Aorta (tissue), 5 donors: ENCODE measurements around the gene WNT6. TPM values are rescaled to one million over a fixed set of nuclear protein-coding genes. Genes with fewer than 3 reads are reported as not detected.

ENCODE experiments used
- ATAC-seq: fragments of 200-7000 bp; cut with Tn5 transposase; one replicate; pipeline ENCODE4 v1.9.1; 2022; ENCODE audit warnings: moderate library complexity; ENCODE audit not compliant: low FRiP score
- DNase-seq, 2 donors: peaks; one replicate each; pipeline ENCODE4 v3.0.0-alpha.2; 2020
- H3K27ac ChIP-seq, 2 donors: one replicate each; pipeline ENCODE4 v1.5.1; 2013; ENCODE audit warnings: low read length in 2 of 2, mild to moderate bottlenecking in 2 of 2, moderate library complexity in 2 of 2, control low read depth in 1 of 2, inconsistent platforms in 1 of 2, low read depth in 1 of 2
- H3K27me3 ChIP-seq, 2 donors: one replicate each; pipeline ENCODE4 v1.6.1; 2013; ENCODE audit warnings: control low read depth in 1 of 2, low read length in 1 of 2, mild to moderate bottlenecking in 1 of 2, moderate library complexity in 1 of 2; ENCODE audit not compliant: insufficient read depth in 2 of 2, control insufficient read depth in 1 of 2
- H3K36me3 ChIP-seq, 2 donors: one replicate each; pipeline ENCODE4 v1.6.1; 2013; ENCODE audit warnings: control low read depth in 1 of 2, low read length in 1 of 2, mild to moderate bottlenecking in 1 of 2; ENCODE audit not compliant: insufficient read depth in 2 of 2, control insufficient read depth in 1 of 2
- H3K4me1 ChIP-seq, 2 donors: one replicate each; pipeline ENCODE4 v1.6.1; 2013; ENCODE audit warnings: low read length in 2 of 2, control low read depth in 1 of 2, mild to moderate bottlenecking in 1 of 2, moderate library complexity in 1 of 2; ENCODE audit not compliant: insufficient read depth in 2 of 2, control insufficient read depth in 1 of 2
- H3K4me3 ChIP-seq, 2 donors: one replicate each; pipeline ENCODE4 v1.5.1; 2013; ENCODE audit warnings: low read length in 2 of 2, control low read depth in 1 of 2, mild to moderate bottlenecking in 1 of 2
- H3K9me3 ChIP-seq: one replicate; pipeline ENCODE4 v1.6.1; 2013; ENCODE audit warnings: mild to moderate bottlenecking, low read length; ENCODE audit not compliant: control insufficient read depth
- WGBS, 2 donors: extraction: QIAGEN DNeasy Blood & Tissue Kit; methylation state at CpG; one replicate each; pipeline ENCODE4 v1.1.7; 2013; 5-methylcytosine and 5-hydroxymethylcytosine counted together
- intact Hi-C, 2 donors: fragments of 100-400 bp; cut with DNase I; formaldehyde crosslinking; loops; one replicate each; pipeline versions ENCODE4 v1.14.2 to v1.15.0; 2022
- polyA plus RNA-seq, 2 donors: library from polyadenylated mRNA; stranded (reverse); fragments of 200-250 nt; gene quantifications; one replicate each; pipeline ENCODE4 v1.2.3, GENCODE V29; 2013
- total RNA-seq, 2 donors: library from RNA; stranded (reverse); fragmentation: NEBNext Ultra II Directional; extraction: Animal tissue kit (Norgen Biotek cat#: 25700); gene quantifications; one replicate each; pipeline ENCODE4 v1.2.1, GENCODE V29; 2021
- donor health status: healthy with polysubstance abuse.
- donor health status: Bipolar disorder and iron deficiency.
- donor health status: DM: no; HTN: no; CAD: no.
- donor health status: DM: no; HTN: no; CAD: no.
- donor health status: DM: yes; HTN: yes; CAD: no.

WNT6 gene
- total and polyA plus RNA-seq, 4 donors = 0.88 to 2.1 TPM; not detected in 2

DNA sequence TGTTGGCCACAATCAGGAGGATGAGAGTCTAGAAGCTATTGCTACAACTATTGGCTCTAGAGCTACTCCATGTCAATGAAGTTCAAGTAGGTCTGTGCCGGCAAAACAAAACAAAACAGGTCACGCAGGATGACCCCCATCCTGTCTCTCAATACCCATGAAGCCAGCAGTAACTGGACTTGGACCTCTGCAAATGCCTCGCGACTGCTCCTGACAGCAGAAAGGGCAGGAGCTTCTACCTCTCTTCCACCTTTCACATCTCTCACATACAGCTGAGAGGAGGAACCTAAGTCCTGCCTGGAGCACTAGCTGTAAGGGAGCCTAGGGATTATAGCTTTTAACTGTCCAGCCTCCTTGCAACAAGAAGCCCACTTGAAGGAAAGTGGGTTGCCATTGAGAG is 44.0 kb upstream of the WNT6 start:
- H3K4me1 ChIP-seq = no peaks in the 10 kb centered on the region
- H3K27ac ChIP-seq = no peak overlapping the region
- no peak overlapping the region for H3K4me3 ChIP-seq
- intact Hi-C loops = no loop called here
- DNase-seq = no peak
- H3K36me3 ChIP-seq = peaks cover 0 to 18% of the 10 kb centered on the region in 2 donors
- no peaks in the 10 kb centered on the region for H3K9me3 ChIP-seq
- no peaks in the 10 kb centered on the region for H3K27me3 ChIP-seq
- WGBS, 2 donors = 83 to 91% methylated on average over 4 of the region's 4 CpGs
- ATAC-seq = no peak

DNA sequence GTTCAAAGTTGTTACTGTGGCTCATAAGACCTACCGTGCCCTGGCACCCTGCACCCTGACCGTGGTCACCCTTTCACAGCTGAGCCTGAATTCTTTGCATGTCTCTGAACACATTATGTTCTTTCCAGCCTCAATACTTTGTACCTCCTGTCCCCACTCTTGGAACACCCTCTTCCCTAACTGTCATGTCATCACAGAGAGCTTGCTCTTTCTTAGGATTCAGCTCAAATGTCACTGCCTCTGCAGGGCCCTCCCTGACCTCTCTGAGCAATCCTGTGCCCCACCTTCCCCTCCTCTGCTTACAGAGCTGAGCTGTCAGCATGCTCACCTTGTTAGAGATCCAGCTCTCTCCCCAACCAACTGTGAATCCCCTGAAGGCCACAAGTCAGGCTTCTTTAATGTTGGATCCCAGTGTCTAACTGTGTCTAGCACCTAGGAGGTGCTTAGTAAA is 43.0 kb upstream of the WNT6 start:
- intact Hi-C loops = no loop called here
- Histone ChIP-seq H3K36me3 (peaks cover 0 to 18% of the 10 kb centered on the region in 2 donors), H3K27me3 (no peaks in the 10 kb centered on the region), H3K4me1 (no peaks in the 10 kb centered on the region), H3K9me3 (no peaks in the 10 kb centered on the region), H3K4me3 (no peak overlapping the region), H3K27ac (no peak overlapping the region)
- no peak for DNase-seq
- 85 to 90% methylated on average over 2 of the region's 2 CpGs for WGBS, 2 donors
- no peak for ATAC-seq

DNA sequence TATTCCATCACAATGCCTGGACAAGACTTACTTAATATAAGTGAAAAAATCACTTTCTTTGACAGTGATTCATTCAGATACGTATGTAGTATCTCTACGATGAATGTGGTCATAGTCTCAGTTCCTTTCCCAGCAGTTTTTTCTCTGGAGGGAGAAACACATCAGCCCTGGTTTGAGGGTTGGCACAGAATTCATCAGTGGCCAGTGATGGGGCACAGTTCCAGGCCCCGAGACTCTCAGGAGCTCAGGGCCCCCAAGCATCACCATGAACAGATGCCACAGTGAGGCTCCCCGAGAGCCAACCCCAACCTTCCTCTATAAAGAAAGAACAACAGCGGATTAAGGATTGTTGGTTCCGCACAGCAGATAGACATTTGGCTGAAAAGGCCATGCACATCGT is 40.5 kb upstream of the WNT6 start:
- Histone ChIP-seq H3K9me3 (no peaks in the 10 kb centered on the region), H3K4me1 (no peaks in the 10 kb centered on the region), H3K27me3 (no peaks in the 10 kb centered on the region), H3K36me3 (peaks cover 0 to 9% of the 10 kb centered on the region in 2 donors), H3K4me3 (no peak overlapping the region), H3K27ac (no peak overlapping the region)
- no peak for DNase-seq
- ATAC-seq = no peak
- intact Hi-C loops = no loop called here
- 90 to 91% methylated on average over 7 of the region's 7 CpGs for WGBS, 2 donors

DNA sequence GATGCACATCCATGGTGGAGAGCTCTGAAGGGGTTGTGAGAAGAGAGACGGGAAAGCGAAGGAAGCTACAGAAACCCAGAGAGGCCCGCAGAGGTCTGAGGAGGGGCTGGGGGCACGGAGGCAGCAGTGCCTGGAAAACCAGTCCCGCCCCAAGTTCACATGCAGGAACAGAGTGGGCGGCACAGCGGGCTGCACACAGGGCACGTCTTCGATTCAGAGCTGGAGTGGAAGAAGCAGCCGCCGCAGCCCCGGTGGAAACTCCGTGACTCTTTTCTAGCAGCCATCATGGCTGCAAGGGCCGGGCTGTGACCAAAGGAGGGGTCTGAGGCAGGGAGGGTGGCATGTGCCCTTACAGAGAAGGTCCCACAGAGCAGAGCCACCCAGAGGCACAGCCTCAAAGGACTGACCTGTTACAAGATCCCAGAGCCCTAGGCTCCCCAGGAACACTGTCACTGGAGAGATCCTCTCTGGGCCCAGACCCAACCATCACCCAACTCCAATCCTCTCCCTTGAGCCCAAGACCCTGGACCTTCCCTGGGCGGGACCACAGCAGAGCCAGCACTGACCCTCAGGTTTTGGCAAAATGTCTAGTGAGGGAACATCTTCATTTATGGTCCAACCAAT is 38.7 kb upstream of the WNT6 start:
- Histone ChIP-seq H3K36me3 (peaks cover 0 to 4% of the 10 kb centered on the region in 2 donors), H3K4me1 (no peaks in the 10 kb centered on the region), H3K27ac (no peak overlapping the region), H3K4me3 (no peak overlapping the region), H3K27me3 (no peaks in the 10 kb centered on the region), H3K9me3 (no peaks in the 10 kb centered on the region)
- intact Hi-C loops = no loop called here
- DNase-seq = no peak
- ATAC-seq = peak; percentile 9
- 97 to 98% methylated on average over 15 of the region's 15 CpGs for WGBS, 2 donors

DNA sequence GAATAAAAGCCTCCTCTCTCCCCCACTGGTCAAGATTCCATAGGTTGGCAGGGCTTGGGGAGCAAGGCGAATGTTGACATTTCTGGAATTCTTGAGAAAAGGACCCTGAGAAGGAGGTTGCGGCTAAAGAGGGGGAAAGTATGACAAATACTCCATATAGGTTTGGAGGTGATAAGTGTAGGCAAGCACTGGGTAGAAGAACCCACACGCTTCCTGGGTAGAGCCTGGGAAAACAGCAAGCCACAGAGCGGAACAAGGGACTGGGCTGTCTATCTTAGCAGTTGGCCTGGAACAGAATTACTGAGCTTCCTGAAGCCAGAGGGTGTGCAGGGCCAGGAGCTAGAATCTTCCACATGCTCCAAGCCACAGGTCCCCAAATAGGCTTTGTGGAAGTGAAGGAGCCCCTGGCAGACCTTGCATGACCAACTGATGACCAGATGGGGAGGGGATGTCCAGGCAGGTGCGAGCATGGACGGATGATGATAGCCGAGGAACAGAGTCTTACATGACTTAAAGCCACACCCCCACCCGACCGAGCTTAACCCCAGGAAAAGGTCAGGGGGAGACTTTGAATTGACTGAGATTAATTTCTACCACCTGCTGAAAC is 37.9 kb upstream of the WNT6 start:
- H3K4me3 ChIP-seq = no peak overlapping the region
- no peaks in the 10 kb centered on the region for H3K9me3 ChIP-seq
- H3K27ac ChIP-seq = no peak overlapping the region
- ATAC-seq (no peak), DNase-seq (no peak)
- H3K27me3 ChIP-seq = no peaks in the 10 kb centered on the region
- 80 to 82% methylated on average over 9 of the region's 9 CpGs for WGBS, 2 donors
- intact Hi-C loops = no loop called here
- H3K36me3 ChIP-seq = peaks cover 0 to 2% of the 10 kb centered on the region in 2 donors
- no peaks in the 10 kb centered on the region for H3K4me1 ChIP-seq

DNA sequence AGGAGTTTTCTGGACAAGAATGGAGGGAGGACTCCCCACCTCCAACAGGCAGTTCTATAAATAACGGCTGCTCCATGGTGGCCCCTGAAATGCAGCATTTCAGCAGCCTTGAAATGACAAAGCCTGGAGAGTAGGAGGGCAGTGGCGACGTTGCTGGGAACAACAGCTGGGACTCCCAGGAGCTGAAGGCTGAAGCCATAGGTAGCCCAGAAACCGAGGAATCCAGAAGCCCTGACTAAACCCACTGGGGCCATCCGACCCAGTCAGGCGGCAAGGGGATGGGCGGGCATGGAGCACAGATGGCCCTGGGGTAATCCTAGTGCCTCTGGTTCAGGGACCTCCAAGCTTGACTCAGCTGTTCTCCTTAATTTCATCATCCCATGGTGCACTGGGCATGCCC is 37.0 kb upstream of the WNT6 start:
- intact Hi-C loops = no loop called here
- Histone ChIP-seq H3K4me1 (no peaks in the 10 kb centered on the region), H3K9me3 (no peaks in the 10 kb centered on the region), H3K27me3 (no peaks in the 10 kb centered on the region), H3K4me3 (no peak overlapping the region), H3K27ac (no peak overlapping the region), H3K36me3 (peaks cover 0 to 1% of the 10 kb centered on the region in 2 donors)
- no peak for ATAC-seq
- no peak for DNase-seq
- WGBS, 2 donors = 67 to 70% methylated on average over 7 of the region's 7 CpGs

DNA sequence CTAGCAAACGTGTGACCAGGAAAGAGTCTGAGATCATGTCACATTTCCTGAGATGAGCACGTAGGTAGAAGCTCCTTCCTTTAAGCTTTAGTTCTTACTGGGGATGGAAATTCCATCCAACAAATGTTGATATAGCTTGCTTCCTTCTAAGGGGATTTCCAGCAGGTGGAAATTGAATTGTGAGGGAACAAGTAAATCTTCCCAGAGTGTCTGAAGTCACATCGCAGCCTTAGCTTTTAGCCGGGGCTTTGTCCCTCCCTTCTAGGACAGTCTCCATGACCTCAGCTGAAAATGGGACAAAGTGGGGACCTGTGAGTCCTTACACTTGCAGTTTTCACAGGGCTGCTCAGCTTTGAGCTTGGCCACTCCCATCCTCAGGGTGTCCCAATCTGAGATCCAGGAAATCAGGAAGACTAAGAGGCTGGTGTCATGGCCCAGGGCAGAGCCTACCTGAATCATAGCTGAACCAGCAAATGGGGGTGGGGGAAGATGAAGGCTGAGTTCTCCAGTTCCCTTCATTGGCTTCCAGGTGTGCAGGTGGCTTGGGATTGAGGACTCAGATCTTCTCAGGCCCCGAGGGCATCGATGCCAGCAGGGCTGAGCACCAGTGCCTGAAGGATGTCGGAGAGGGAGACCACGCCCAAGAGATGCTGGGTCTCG is 36.3 kb upstream of the WNT6 start:
- intact Hi-C loops = no loop called here

DNA sequence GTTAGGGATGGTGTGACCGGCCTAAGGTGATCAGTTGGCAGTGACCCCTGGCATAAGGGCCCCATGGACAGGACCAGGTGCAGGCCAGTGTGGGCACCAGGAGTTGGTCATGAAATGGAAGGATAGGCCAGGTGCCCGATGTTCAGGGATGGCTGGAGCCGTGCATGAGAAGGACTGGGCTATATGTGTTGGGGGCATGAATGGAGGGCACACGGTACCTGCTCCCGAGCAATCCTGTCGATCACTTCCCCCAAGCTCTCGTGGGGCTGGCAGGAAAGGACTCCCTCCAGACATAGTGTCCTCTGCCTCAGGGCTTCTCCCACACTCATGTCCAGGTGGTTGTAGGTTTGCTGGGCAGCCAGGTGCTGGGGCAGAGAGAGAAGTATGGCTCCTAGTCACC is 35.6 kb upstream of the WNT6 start:
- ATAC-seq (no peak), DNase-seq (no peak)
- Histone ChIP-seq H3K9me3 (no peaks in the 10 kb centered on the region), H3K36me3 (peaks cover 0 to 1% of the 10 kb centered on the region in 2 donors), H3K27ac (no peak overlapping the region), H3K4me1 (no peaks in the 10 kb centered on the region), H3K4me3 (no peak overlapping the region), H3K27me3 (no peaks in the 10 kb centered on the region)
- intact Hi-C loops = no loop called here
- 96% methylated on average over 7 of the region's 7 CpGs for WGBS, 2 donors

More for the DNA sequence above, 36.3 kb upstream of the WNT6 start:
- no peaks in the 10 kb centered on the region for H3K9me3 ChIP-seq
- ATAC-seq (no peak), DNase-seq (no peak)
- no peak overlapping the region for H3K27ac ChIP-seq
- H3K27me3 ChIP-seq = no peaks in the 10 kb centered on the region
- no peaks in the 10 kb centered on the region for H3K4me1 ChIP-seq
- H3K4me3 ChIP-seq = no peak overlapping the region
- peaks cover 0 to 1% of the 10 kb centered on the region in 2 donors for H3K36me3 ChIP-seq
- WGBS, 2 donors = 90 to 91% methylated on average over 9 of the region's 9 CpGs

DNA sequence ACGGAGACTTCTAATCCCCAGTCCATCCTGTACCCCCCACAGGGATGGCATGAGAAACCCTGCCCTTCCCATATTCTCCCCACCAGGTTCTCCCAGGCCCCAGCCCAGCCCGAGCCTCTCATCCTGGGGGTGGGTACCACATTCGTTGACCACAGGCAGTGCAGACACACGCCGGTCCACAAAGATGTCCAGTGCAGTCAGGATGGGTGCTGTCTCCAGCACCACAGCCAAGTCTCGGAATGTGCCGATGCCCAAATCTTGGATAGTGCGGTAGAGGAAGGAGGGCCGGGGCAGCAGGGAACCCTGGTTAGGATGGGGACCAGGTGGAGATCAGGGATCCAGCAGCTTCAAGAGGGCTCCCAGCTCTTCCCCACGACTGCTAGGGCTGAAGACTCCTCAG is 32.8 kb upstream of the WNT6 start:
- intact Hi-C loops = no loop called here

More for the DNA sequence above, 32.8 kb upstream of the WNT6 start:
- Histone ChIP-seq H3K4me1 (no peaks in the 10 kb centered on the region), H3K4me3 (no peak overlapping the region), H3K9me3 (no peaks in the 10 kb centered on the region), H3K36me3 (peaks cover 0 to 1% of the 10 kb centered on the region in 2 donors), H3K27me3 (no peaks in the 10 kb centered on the region), H3K27ac (no peak overlapping the region)
- ATAC-seq (no peak), DNase-seq (no peak)
- 88% methylated on average over 10 of the region's 10 CpGs for WGBS, 2 donors
